Fibroblast of lung (primary cell): Measurements from ENCODE around the gene ASB3.

Source experiments
- CTCF ChIP-seq, 2 donors: IDR thresholded peaks in 1 of 2; conservative IDR thresholded peaks in 1 of 2; 1 replicate in 1 of 2; 2 replicates in 1 of 2; pipeline ENCODE4 v1.5.1; 2011 to 2012; ENCODE audit warnings: low read length in 2 of 2, control low read depth in 1 of 2, inconsistent platforms in 1 of 2, low read depth in 1 of 2, mild to moderate bottlenecking in 1 of 2
- EZH2 ChIP-seq: IDR thresholded peaks from 2 replicates; pipeline ENCODE4 v1.5.1; 2012; ENCODE audit warnings: low read length, control low read depth, mild to moderate bottlenecking; ENCODE audit errors: missing control alignments

DNA sequence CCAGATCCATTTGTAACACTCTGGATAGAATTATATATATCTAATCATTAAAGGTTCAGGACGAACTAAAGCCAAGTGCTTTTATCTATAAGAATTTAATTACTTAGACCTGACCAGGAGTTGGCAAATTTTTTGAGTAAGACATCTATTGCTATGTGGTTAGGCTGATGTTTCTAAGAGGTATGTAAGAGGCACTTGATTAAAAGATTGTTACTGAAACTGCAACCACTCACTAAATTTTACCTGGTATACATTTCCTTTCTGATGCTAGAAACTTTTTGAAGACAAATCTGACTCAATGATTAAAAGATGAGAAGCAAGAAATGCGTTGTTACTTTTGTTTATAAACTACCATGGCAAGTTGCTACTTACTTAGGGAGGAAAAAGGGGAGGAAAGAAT is 95.9 kb downstream of the ASB3 start:
- TF ChIP-seq CTCF (conservative IDR thresholded peaks at IDR 0.05 in 1 of 2, IDR thresholded peaks at IDR 0.05 in 1 of 2; ENCODE audit: low read depth in 1 of 2, low read length in 2 of 2) (no peak), EZH2 (no peak)
